NCI-H1105 treated with DMSO at 0.1 percent for 48 hours (cell line): ENCODE measurements around the gene SPTBN4.
"Not testable (repeated sequence)": the region's sequence is repeated elsewhere in the genome, so short reads cannot be mapped to it uniquely, and the experiment has no call there.

ENCODE experiments used
- DNase-seq: peaks from one replicate; lab custom pipeline; 2025; lab: John Stamatoyannopoulos, UW

The SPTBN4 gene

DNA sequence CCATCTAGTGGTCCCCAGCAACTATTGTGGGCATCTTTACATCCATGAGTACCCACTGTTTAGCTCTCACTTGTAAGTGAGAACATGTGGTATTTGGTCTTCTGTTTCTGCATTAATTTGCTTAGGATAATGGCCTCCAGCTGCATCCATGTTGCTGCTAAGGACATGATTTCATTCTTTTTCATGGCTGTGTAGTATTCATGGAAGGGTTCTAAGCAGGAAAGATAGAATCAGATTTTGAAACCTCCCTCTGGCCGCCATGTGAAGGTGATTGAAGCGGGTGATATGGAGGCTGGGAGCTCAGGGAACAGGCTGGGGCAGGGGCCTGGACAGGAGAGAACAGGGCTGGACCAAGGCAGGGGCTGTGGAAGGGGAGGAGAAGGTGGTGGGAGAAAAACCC is 154.5 kb downstream of the SPTBN4 start:
- DNase-seq: no peak

DNA sequence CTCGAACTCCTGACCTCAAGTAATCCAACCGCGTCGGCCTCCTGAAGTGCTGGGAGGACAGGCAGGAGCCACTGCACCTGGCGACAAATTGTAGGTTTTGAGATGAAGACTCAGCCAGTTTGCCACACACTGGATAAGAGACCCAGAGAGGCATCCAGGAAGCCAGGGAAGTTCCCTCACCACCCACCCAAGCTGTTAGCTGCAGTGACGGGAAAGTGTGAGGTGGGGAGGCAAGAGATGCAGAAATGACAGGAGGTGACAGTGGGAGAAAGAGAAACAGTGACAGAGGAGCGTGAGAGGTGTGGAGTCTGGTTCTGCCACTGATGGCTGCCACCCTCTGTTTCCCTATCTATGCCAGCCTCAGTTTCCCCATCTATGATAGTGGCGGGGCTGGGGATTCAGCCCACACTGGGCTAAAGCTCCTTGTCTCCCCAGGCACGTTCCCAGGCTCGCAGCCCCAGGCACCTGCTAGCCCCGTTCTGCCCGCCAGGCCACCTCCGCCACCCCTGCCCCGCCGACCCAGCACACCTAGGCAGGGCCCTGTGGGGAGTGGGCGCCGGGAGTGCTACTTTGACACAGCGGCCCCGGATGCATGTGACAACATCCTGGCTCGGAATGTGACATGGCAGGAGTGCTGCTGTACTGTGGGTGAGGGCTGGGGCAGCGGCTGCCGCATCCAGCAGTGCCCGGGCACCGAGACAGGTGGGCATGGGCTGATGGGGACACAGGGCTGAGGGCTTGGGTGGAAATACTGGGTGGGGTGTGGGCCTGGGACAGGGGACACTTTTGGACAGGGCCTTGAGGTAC is 155.4 kb downstream of the SPTBN4 start:
- DNase-seq: no peak

DNA sequence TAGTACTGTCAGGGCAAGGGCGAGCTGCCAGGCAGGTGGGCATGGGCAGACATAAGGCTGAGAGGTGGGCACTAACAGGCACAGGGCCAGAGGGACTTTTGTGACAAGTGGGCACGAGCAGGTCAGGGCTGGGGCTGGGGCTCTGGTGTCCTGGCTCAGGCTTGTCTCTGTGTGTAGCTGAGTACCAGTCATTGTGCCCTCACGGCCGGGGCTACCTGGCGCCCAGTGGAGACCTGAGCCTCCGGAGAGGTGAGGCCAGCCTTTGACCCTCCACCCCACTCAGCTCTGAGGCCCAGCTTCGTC is 155.9 kb downstream of the SPTBN4 start:
- DNase-seq: no peak

DNA sequence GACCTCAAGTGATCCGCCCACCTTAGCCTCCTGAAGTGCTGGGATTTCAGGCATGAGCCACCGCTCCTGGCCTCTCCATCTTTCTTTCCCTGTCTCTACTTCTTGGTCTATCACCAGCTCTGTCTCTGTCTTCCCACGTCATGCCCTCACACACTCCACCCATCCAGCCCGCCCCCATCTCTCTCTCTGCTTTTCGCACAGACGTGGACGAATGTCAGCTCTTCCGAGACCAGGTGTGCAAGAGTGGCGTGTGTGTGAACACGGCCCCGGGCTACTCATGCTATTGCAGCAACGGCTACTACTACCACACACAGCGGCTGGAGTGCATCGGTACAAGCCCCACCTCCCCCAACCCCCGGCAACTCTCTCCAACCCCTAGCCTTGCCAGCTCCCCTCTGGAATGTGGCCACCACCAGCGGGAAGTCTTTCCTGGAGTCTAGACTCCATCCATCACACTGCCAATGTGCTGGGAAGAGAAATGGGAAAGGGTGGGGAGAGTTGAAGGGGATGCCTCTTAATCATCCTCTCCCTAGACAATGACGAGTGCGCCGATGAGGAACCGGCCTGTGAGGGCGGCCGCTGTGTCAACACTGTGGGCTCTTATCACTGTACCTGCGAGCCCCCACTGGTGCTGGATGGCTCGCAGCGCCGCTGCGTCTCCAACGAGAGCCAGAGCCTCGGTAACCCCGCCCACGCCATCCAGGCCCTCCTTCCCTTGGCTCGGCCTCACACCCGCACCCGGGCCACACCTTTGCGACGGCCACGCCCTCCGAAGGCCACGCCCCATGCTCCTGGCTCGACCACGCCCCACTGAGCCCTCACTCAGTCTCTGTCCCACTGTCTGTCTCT is 156.8 kb downstream of the SPTBN4 start:
- DNase-seq: no peak

DNA sequence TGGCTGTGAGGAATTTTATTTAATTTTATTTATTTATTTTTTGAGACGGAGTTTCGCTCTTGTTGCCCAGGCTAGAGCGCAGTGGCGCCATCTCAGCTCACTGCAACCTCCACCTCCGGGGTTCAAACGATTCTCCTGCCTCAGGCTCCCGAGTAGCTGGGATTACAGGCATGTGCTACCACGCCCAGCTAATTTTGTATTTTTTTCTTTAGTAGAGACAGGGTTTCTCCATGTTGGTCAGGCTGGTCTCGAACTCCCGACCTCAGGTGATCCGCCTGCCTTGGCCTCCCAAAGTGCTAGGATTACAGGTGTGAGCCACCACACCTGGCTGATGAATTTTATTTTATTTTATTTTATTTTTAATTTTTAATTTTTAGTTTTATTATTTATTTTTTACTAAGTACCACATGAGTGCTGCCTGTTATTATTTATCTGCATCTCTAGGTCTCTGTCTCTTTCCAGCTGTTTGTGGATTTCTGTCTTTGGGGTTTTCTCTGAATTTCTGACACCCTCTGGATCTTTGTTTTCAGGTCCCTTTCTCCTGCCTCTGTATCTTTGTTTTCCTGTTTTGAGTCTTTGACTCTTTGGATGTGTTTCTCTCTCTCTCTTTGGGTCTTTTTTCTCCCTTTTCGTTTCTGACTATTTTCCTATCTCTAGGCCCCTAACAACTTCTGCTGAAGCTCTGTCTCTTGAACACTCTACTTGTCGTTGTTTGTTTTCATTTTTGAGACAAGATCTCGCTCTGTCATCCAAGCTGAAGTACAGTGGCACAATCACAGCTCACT is 157.8 kb downstream of the SPTBN4 start:
- not testable (repeated sequence) for DNase-seq

DNA sequence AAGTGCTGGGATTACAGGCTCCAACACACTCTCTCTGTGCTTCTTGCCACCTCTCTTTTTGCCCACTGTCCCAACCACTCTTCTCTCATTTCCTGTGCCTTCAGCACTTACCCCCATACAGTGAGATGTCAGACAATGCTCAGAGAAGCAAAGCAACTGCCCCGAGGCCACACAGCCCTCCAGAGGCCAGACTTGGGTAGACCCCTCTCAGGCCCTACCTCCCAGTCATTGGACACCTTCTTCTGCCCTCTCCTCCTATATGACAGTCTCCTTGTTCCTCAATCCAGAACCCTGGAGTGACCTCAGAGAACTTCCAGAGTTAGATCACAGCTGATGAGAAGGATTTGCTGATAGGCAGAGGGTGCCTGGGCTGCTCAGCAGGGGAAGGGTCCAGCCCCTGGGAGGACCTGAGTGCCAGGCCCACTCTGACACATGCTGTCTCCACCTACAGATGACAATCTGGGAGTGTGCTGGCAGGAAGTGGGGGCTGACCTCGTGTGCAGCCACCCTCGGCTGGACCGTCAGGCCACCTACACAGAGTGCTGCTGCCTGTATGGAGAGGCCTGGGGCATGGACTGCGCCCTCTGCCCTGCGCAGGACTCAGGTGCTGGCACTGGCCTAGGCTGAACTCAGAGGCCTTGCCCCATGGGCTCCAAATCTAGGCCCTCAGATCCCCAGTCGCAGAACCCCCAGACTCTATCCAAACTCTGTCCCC is 158.8 kb downstream of the SPTBN4 start:
- DNase-seq: no peak
